Nephron progenitor cell (in vitro differentiated cells): ENCODE measurements around the gene NEIL1.

Experiments
- DNase-seq: peaks from one replicate; pipeline ENCODE4 v3.0.0; 2021
- H3K27ac Mint-ChIP-seq: 2 replicates; pipeline ENCODE4 v1.8.0; 2021; ENCODE audit warnings: mild to moderate bottlenecking, moderate library complexity, mixed read lengths
- H3K27me3 Mint-ChIP-seq: 2 replicates; pipeline ENCODE4 v1.8.0; 2021; ENCODE audit warnings: mild to moderate bottlenecking, low read depth, mixed read lengths; ENCODE audit not compliant: poor library complexity
- H3K36me3 Mint-ChIP-seq: 2 replicates; pipeline ENCODE4 v1.8.0; 2021; ENCODE audit warnings: low read depth, mixed read lengths
- H3K4me1 Mint-ChIP-seq: 2 replicates; pipeline ENCODE4 v1.8.0; 2021; ENCODE audit warnings: mixed read lengths
- H3K4me3 Mint-ChIP-seq: 2 replicates; pipeline ENCODE4 v1.8.0; 2021; ENCODE audit warnings: mild to moderate bottlenecking, moderate library complexity, mixed read lengths
- H3K9me3 Mint-ChIP-seq: 2 replicates; pipeline ENCODE4 v1.8.0; 2021; ENCODE audit warnings: mild to moderate bottlenecking, moderate library complexity, mixed read lengths
- CTCF ChIP-seq: fragments of 200-600 bp; sonication (generic); IDR thresholded peaks from 2 replicates; pipeline ENCODE4 v1.5.0; 2021; ENCODE audit warnings: antibody characterized with exemption

Gene NEIL1

GRCh38 chr15:75389791-75390382 is 43.0 kb downstream of the NEIL1 start:
- no peaks in the 10 kb centered on the region for H3K9me3 Mint-ChIP-seq
- no peak overlapping the region for H3K4me3 Mint-ChIP-seq
- no peak overlapping the region for H3K27ac Mint-ChIP-seq
- H3K4me1 Mint-ChIP-seq: no peaks in the 10 kb centered on the region
- no peak for DNase-seq
- H3K27me3 Mint-ChIP-seq: no peaks in the 10 kb centered on the region
- H3K36me3 Mint-ChIP-seq: peaks cover 72% of the 10 kb centered on the region
- no peak for TF ChIP-seq CTCF

- H3K27ac Mint-ChIP-seq: peak overlapping the region; percentile 68
- H3K36me3 Mint-ChIP-seq: peaks cover 71% of the 10 kb centered on the region
Measured at GRCh38 chr15:75397494-75397893, 50.7 kb downstream of the NEIL1 start.

GRCh38 chr15:75403892-75404291 is 57.1 kb downstream of the NEIL1 start:
- no peak for DNase-seq
- Mint-ChIP-seq H3K36me3 (peaks cover 88% of the 10 kb centered on the region), H3K27me3 (no peaks in the 10 kb centered on the region), H3K4me1 (no peaks in the 10 kb centered on the region), H3K9me3 (no peaks in the 10 kb centered on the region), H3K27ac (no peak overlapping the region), H3K4me3 (no peak overlapping the region)
- no peak for TF ChIP-seq CTCF

More at GRCh38 chr15:75397494-75397893, 50.7 kb downstream of the NEIL1 start:
- no peak for DNase-seq
- no peak for TF ChIP-seq CTCF
- no peaks in the 10 kb centered on the region for H3K27me3 Mint-ChIP-seq
- no peaks in the 10 kb centered on the region for H3K9me3 Mint-ChIP-seq
- no peak overlapping the region for H3K4me3 Mint-ChIP-seq
- H3K4me1 Mint-ChIP-seq: no peaks in the 10 kb centered on the region
